IPS-NIHi7 (cell line): ENCODE measurements around the gene VKORC1.
"Not testable (repeated sequence)": the region's sequence is repeated elsewhere in the genome, so short reads cannot be mapped to it uniquely, and the experiment has no call there.

Experiments
- DNase-seq: peaks from one replicate; pipeline ENCODE4 v3.0.0; 2012; ENCODE audit warnings: mixed read lengths; ENCODE audit errors: extremely low spot score

VKORC1 gene

GRCh38 chr16:31094424-31095120 lies at the start of gene VKORC1:
Gene VKORC1 (minus strand): TSS chr16:31094797. CDS start chr16:31094729, 68 bp downstream.
- peak; percentile 95 for DNase-seq

DNA sequence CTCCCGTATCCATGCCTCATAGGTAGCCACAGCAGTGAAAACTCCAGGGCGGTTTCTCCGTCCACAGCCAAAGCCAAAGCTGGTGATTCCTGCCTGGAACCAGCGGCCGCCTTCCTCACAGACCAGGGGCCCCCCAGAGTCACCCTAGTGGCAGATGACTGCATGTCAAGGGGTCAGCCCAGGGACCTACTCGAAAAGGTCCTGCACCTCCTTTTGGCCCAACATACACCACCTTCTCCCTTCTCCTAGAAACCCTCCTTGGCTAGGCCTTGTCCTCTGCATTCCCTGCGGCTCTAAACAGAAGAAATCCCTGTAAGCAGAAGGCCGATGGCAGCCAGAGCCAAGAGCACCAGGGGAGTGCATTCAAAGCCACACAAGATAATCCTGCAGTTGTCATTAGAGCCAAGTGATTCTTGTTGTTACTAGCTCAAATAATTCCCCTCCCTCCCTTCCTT lies 49.1 kb upstream of the VKORC1 start:
- no peak for DNase-seq

- DNase-seq, result no peak
Observed at GRCh38 chr16:31143011-31143693, 48.6 kb upstream of the VKORC1 start.

GRCh38 chr16:31142109-31143010 lies 47.8 kb upstream of the VKORC1 start:
- peak; percentile 99 for DNase-seq

- no peak for DNase-seq
Observed at GRCh38 chr16:31141489-31142108, 47.0 kb upstream of the VKORC1 start.

- not testable (repeated sequence) for DNase-seq
Observed at GRCh38 chr16:31141071-31141469, 46.5 kb upstream of the VKORC1 start.

GRCh38 chr16:31138621-31139578 lies 44.3 kb upstream of the VKORC1 start:
- peak; percentile 62 for DNase-seq

DNA sequence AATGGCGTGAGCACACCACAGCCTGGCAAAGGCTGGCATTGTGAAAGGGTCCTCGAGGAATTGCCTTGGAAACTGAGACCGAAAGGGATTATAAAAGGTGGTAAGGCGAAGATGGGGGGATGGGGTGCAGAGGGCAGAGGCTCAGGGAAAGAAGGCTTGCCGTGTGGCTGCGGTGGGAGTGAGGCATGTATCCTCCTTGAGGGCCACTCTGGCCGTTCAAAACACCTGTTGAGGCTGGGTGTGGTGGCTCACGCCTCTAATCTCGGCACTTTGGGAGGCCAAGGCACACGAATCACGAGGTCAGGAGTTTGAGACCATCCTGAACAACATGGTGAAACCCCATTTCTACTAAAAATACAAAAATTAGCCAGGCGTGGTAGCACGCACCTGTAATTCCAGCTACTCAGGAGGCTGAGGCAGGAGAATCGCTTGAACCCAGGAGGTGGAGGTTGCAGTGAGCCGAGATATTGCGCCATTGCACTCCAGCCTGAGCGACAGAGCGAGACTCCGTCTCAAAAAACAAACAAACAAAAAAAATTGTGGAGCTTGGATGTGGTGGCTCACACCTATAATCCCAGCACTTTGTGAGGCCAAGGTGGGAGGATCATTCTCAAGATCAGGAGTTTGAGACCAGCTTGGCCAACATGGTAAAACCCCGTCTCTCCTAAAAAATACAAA lies 42.4 kb upstream of the VKORC1 start:
- DNase-seq, result not testable (repeated sequence)

DNA sequence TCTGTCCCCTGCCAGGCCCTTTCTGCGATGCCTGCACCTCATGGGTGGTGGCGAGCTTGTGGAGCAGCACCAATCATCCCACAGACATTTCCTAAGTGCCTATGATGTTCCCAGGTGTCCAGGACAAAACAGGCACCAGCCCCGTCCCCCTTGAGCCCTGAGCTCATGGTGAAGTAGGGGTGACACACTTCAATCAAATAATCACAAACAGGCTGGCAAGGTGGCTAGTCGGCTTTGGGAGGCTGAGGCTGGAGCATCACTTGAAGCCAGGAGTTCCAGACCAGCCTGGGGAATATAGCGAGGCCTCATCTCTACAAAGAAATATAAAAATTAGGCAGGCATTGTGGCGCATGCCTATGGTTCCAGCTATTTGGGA lies 41.7 kb upstream of the VKORC1 start:
- DNase-seq, result no peak

GRCh38 chr16:31135535-31136286 lies 41.1 kb upstream of the VKORC1 start, which contains the start of gene PRSS8:
Gene PRSS8 (minus strand): TSS chr16:31135727. CDS start chr16:31135498, 229 bp downstream.
- peak; percentile 56 for DNase-seq

- DNase-seq, result peak; percentile 68
Observed at GRCh38 chr16:31134625-31135534, 40.3 kb upstream of the VKORC1 start.

DNA sequence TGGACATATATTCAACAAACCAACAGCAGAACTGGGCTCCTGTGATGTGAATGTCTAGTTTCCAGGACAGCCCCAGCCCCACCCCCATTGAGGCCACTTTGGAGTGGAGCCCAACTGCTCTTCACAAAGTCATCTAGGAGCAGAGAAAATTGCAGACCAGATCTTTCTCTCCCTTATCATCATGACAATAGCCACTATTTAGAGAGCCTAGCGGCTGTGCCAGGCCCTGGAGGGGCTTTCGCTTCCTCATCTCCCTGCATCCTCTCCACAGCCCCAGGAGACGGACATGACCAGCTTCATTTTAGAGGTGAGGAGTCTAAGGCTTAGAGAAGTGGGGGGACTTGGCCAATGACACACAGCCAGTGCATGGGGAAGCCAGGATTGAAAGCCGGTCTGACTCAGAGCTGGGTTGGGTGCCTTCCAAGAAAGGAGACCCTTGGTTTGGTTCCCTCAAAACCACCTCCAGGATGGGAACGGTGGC lies 39.5 kb upstream of the VKORC1 start:
- DNase-seq, result peak; percentile 34

DNA sequence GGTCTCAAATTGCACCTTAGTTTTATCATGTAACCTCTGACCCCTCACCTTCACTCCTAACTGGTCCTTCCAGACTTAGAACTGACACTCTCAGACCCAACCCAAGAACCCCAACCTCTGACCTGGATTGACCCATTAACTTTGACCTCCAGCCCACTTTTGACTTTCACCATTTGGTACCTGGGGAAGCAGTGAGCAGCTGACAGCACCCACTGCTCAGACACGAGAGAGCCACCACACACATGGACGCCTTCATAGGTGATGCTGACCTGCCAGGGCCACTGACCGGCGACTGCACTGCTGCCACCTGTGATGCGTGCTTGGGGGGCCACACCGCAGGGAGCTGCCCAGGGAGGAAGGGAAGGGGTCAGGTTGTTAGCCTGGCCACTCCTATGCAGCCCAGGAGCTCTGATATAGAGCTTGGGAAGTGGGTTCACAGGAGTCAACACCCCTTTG lies 38.5 kb upstream of the VKORC1 start:
- no peak for DNase-seq

- DNase-seq, result no peak
Observed at GRCh38 chr16:31132303-31132979, 37.8 kb upstream of the VKORC1 start.

DNA sequence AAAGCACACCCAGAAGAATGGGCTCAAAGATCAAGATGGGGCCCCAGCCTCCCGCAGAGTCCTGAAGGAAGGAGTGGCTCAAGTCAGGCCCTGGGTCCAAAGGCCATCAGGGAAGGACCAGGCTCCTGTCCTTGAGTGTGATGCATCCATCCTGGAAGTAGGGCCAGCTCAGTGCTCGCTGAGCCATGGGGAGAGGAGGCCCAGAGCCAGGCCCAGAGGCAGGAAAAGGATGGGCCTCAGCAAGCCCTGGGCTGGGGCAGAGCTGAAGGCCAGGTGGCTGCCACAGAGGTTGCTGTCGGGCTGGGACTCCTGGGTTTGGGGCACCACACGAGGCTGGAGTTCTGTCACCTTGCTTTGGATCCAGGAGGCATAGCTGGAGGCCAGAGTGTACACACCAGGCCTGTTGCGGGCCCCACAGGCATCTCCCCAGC lies 37.3 kb upstream of the VKORC1 start:
- DNase-seq, result no peak

- DNase-seq, result no peak
Observed at GRCh38 chr16:31131416-31131815, 36.8 kb upstream of the VKORC1 start.

GRCh38 chr16:31130899-31131298 lies 36.3 kb upstream of the VKORC1 start:
- DNase-seq, result peak; percentile 70
